Activated naive CD4-positive, alpha-beta T cell treated with anti-CD3 and anti-CD28 coated beads, Interleukin-2, amount 10 ng/mL, durations not matched to agents 7 days and 5 days (primary cell): ENCODE measurements around the gene MARCHF10.

ENCODE experiments used
- CTCF ChIA-PET: fragments of 350-600 bp; sonication (Branson Sonifier 250); formaldehyde crosslinking; loops from one replicate; lab custom pipeline; 2021; ENCODE audit warnings: antibody characterized with exemption; lab: Charles Lee
- DNase-seq: peaks from one replicate; pipeline ENCODE4 v3.0.0-alpha.2; 2020
- H3K27ac Mint-ChIP-seq: one replicate; pipeline ENCODE4 v1.8.0; 2021; ENCODE audit warnings: mild to moderate bottlenecking, moderate library complexity, mixed read lengths
- H3K27me3 Mint-ChIP-seq: one replicate; pipeline ENCODE4 v1.8.0; 2021; ENCODE audit warnings: mild to moderate bottlenecking, mixed read lengths
- H3K36me3 Mint-ChIP-seq: one replicate; pipeline ENCODE4 v1.8.0; 2021; ENCODE audit warnings: mixed read lengths
- H3K4me1 Mint-ChIP-seq: one replicate; pipeline ENCODE4 v1.8.0; 2021; ENCODE audit warnings: mixed read lengths
- H3K4me3 Mint-ChIP-seq: one replicate; pipeline ENCODE4 v1.8.0; 2021; ENCODE audit warnings: mild to moderate bottlenecking, moderate library complexity, mixed read lengths
- H3K9me3 Mint-ChIP-seq: one replicate; pipeline ENCODE4 v1.8.0; 2021; ENCODE audit warnings: mixed read lengths

The MARCHF10 gene

DNA sequence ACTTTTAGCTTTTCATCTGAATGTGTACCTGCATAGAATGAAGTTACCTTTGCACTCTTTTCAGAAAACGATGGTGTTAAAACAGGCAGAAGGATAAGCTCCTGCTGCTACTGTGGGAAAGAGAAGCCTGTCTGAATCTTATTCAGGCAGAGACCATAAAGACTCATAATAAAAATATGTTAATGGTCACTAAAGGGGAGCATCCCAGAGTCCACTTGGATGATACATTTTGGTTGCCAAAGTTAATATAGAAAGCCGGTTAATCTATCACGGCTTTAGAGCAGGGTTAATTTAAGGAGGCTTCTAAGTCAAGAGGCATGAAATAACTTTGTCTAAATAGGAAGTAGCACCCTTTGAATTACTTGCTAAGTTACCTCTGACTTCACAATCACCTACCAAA, 2.9 kb downstream of the MARCHF10 start:
- Mint-ChIP-seq H3K27me3 (peaks cover 48% of the 10 kb centered on the region), H3K36me3 (no peaks in the 10 kb centered on the region), H3K27ac (no peak overlapping the region)

DNA sequence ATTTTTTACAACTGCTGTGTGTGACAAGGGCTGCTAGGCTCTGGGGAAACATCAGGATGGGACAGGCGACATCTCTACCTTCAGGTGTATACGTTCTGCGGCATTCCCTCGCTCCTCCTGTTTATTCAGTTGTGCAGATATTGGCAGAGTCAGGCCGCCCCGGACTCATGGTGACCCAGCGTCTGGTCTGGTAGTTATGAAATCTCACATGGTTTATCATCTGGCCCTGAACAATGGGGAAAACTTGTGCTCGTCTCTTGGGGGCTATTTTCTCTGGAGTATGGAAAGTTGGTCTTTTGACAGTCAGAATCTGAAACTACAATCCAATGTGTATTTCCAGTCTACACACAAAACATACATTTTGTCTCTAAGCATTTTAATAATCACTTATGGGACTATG, 3.3 kb downstream of the MARCHF10 start:
- Mint-ChIP-seq H3K4me1 (no peaks in the 10 kb centered on the region), H3K9me3 (no peaks in the 10 kb centered on the region), H3K27ac (no peak overlapping the region), H3K4me3 (no peak overlapping the region), H3K27me3 (peaks cover 47% of the 10 kb centered on the region), H3K36me3 (no peaks in the 10 kb centered on the region)
- CTCF ChIA-PET: no interaction called here
- no peak for DNase-seq

More for the DNA sequence above, 2.9 kb downstream of the MARCHF10 start:
- no peak for DNase-seq
- Mint-ChIP-seq H3K9me3 (no peaks in the 10 kb centered on the region), H3K4me1 (no peaks in the 10 kb centered on the region), H3K4me3 (no peak overlapping the region)
- CTCF ChIA-PET: no interaction called here

DNA sequence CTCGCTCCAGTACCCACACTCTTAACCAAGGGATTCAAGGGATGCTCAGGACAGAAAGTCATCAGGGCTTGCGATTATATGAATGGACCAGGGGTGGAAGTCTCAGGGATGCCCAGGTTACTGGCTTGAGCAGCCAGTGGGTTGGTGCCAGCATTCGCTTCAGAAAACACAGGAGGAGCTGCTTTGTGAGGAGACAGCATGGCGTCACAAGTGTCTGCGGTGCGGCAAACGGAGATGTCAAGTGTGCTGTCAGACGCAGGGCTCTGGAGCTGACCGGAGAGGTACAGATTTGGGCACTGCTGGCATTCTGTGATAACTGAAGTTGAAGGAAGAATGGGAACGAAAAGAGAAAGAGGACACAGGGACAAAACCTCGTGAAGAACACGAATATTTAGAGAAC, 4.1 kb downstream of the MARCHF10 start:
- no peak for DNase-seq
- Mint-ChIP-seq H3K27ac (no peak overlapping the region), H3K4me1 (no peaks in the 10 kb centered on the region), H3K27me3 (peaks cover 39% of the 10 kb centered on the region), H3K4me3 (no peak overlapping the region), H3K9me3 (no peaks in the 10 kb centered on the region), H3K36me3 (no peaks in the 10 kb centered on the region)
- CTCF ChIA-PET: no interaction called here

DNA sequence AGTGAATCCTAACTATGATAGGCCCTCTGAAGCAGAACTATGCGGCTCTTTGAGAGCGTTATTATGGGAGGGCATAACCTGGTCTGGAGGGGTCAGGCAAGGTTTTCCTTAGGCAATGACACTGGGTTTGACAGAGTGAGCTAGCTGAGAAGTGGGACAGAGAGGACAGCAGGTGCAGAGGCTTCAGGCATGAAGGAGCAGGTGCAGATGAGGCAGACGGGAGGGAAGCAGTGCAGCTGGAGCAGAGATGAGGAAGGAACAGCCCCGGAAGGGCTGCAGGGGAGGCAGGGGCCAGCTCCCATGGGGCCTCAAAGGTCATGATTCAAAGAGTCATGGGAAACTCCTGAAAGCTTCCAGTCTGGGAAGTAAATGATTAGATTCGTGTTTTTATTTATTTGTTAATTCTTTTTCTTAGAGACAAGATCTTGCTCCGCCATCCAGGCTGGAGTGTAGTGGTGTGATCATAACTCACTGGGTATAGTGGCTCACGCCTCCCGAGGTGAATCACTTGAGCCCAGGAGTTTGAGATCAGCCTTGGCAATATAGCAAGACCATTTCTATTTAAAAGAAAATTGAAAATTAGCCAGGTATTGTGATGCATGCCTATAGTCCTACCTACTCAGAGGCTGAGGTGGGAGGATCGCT, 5.4 kb downstream of the MARCHF10 start:
- Mint-ChIP-seq H3K27ac (no peak overlapping the region), H3K27me3 (peaks cover 25% of the 10 kb centered on the region), H3K36me3 (no peaks in the 10 kb centered on the region), H3K4me3 (no peak overlapping the region), H3K9me3 (no peaks in the 10 kb centered on the region), H3K4me1 (no peaks in the 10 kb centered on the region)
- no peak for DNase-seq
- CTCF ChIA-PET: no interaction called here

DNA sequence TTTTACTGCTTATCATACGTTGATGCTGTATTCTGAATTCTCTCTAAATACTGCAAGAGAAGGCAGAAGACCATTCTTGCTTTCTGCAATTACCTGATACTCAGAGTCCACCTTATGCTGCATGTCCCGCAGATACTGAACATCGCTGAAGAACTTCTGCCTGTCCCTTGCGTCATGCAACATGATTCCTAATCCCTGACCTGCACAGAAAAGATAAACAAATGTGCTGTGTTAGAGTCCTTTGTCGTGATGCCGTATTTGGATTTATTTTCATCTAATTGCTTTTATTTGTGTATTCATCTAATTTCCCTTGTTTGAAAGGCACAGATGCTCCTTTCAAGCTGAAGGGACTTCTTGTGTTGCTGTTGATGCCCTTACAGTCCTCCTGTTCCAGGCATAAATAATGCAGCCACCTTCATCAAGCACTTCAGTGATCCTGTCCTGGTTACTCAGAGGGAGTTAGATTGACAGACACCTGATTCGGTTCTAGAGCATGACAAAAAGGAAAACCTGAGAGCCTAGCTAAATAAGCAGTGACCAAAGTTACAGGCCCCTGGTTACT, 6.5 kb downstream of the MARCHF10 start:
- Mint-ChIP-seq H3K27me3 (peaks cover 18% of the 10 kb centered on the region), H3K9me3 (no peaks in the 10 kb centered on the region), H3K27ac (no peak overlapping the region), H3K4me3 (no peak overlapping the region), H3K4me1 (no peaks in the 10 kb centered on the region), H3K36me3 (no peaks in the 10 kb centered on the region)
- DNase-seq: no peak
- CTCF ChIA-PET: no interaction called here

DNA sequence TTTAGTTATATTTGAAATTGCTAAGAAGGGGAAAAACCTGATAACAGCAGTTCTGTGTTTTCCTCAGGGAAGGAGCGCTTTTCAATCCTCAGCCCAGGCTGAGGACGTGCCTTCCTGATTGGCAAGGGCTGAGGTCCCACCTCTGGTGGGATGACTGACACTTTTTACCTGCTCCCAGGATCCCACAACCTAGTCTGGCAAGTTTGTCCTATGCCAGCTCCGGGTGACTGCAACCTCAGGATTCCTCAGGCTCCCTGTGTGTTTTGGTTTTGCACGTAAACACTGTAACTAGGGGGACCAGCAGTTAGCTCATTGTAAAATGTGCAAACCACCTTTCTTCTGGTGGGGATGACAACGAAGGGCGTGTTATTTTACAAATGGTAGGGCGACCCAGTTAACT, 7.5 kb downstream of the MARCHF10 start:
- Mint-ChIP-seq H3K36me3 (no peaks in the 10 kb centered on the region), H3K9me3 (no peaks in the 10 kb centered on the region), H3K27me3 (peaks cover 18% of the 10 kb centered on the region), H3K27ac (no peak overlapping the region), H3K4me1 (no peaks in the 10 kb centered on the region), H3K4me3 (no peak overlapping the region)
- no peak for DNase-seq
- CTCF ChIA-PET: interaction anchor here (0.8 kb wide), 1 partner anchor 606 kb away, joined by 3 read pairs; no protein-coding TSS in a partner anchor

DNA sequence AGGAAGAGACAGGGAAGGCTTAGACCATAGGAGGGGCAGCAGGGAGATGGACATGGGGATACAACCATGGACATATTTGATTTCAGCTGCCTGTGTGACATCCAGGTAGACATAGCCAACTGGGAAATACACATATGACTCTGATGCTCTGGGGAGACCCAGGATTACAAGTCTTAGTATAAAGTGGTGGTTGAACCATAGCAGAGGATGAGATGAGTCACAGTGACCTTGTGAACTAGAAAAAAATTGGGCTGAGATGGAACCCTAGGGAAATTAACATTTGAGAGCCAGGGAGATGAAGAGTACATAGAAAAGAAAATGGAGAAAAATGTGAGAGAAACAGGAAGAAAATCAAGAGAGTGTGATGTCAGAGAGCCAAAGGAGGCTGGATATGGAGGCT, 10.2 kb downstream of the MARCHF10 start:
- Mint-ChIP-seq H3K36me3 (no peaks in the 10 kb centered on the region), H3K9me3 (peaks cover 3% of the 10 kb centered on the region), H3K4me1 (peaks cover 9% of the 10 kb centered on the region), H3K4me3 (no peak overlapping the region), H3K27ac (no peak overlapping the region), H3K27me3 (peaks cover 19% of the 10 kb centered on the region)
- DNase-seq: no peak
- CTCF ChIA-PET: no interaction called here

DNA sequence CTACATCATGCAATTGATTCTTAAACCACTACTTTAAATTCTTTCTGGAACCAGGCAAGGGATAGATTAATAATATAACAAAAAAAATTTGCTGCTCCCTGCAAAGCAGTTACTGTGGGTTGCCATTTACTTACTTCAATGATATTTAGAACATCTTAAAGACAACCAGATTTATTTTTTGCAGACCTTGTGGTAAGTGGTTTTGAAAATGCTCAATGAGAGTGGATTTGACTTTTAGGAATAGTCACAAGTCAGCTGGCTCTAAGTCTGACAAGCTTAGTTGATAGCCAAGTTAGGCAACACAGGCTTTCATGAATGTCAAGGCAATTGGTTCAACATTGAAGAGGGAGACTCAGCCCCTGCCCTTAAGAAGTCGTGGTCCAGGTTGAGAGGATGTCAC, 11.8 kb downstream of the MARCHF10 start:
- no peak overlapping the region for H3K27ac Mint-ChIP-seq
- CTCF ChIA-PET: no interaction called here
- DNase-seq: no peak
- H3K4me1 Mint-ChIP-seq: peaks cover 9% of the 10 kb centered on the region
- H3K27me3 Mint-ChIP-seq: peaks cover 9% of the 10 kb centered on the region
- peaks cover 3% of the 10 kb centered on the region for H3K9me3 Mint-ChIP-seq
- H3K4me3 Mint-ChIP-seq: no peak overlapping the region
- no peaks in the 10 kb centered on the region for H3K36me3 Mint-ChIP-seq

DNA sequence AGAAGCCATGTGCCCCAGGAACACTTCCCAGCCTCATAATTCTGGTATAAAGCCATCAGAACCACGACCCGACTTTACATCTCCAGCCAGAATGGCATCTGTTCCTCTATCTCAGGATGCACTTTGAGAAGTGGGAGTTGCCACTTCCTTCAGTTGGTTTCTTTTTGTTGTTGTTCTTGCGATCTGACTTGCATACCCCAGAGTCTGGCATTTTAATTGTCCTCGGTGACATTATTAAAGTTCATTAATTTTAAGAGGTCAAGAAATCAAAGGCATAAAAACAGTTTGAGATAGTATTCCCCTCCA, 13.5 kb downstream of the MARCHF10 start:
- Mint-ChIP-seq H3K4me1 (peaks cover 9% of the 10 kb centered on the region), H3K36me3 (no peaks in the 10 kb centered on the region), H3K9me3 (peaks cover 3% of the 10 kb centered on the region), H3K27ac (no peak overlapping the region), H3K27me3 (peaks cover 13% of the 10 kb centered on the region), H3K4me3 (no peak overlapping the region)
- no peak for DNase-seq
- CTCF ChIA-PET: no interaction called here

DNA sequence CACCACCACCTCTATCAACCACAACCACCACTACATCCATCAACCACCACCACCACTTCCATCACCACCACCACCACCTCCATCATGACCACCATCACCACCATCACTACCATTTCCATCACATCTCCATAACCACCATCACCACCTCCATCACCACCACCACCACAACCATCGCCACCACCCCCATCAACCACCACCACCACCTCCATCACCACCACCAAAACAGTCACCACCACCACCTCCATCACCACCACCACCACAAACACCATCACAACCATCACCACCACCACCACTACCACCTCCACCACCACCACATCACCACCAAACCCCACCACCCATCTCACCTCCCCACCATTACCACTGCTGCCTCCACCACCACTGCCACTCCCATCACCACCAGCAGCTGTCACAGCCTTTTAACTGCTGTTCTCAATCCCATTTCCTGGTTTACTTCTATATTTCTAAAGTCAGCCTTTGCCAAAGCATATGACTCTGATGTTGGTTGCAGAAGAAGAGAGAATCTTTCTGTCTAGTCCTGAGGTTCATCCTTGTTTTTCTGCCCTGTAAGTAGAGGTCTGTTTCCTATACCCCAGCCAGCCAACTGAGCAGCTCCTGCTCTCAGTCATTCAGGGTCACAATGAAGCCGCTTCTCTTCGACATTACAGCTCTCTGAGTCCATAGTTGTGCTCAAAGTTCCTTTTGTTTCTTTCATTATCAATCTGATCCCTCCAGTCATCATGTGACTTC, 14.0 kb downstream of the MARCHF10 start:
- no peaks in the 10 kb centered on the region for H3K36me3 Mint-ChIP-seq
- peaks cover 3% of the 10 kb centered on the region for H3K9me3 Mint-ChIP-seq
- H3K4me1 Mint-ChIP-seq: peaks cover 9% of the 10 kb centered on the region
- no peak overlapping the region for H3K27ac Mint-ChIP-seq
- no peak overlapping the region for H3K4me3 Mint-ChIP-seq
- CTCF ChIA-PET: no interaction called here
- no peak for DNase-seq
- peaks cover 13% of the 10 kb centered on the region for H3K27me3 Mint-ChIP-seq

DNA sequence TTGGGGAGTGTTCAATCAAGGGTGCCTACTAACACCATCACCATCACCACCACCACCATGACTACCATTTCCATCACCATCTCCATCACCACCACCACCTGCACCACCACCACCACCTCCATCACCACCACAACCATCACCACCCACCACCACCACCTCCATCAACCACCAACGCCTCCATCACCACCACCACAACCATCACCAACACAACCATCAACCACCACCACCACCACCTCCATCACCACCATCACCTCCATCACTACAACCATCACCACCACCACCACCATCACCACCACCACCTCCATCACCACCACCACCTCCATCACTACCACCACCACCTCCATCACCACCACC, 15.7 kb downstream of the MARCHF10 start:
- H3K9me3 Mint-ChIP-seq: peaks cover 3% of the 10 kb centered on the region
- peaks cover 13% of the 10 kb centered on the region for H3K27me3 Mint-ChIP-seq
- H3K4me1 Mint-ChIP-seq: peaks cover 9% of the 10 kb centered on the region
- H3K36me3 Mint-ChIP-seq: no peaks in the 10 kb centered on the region
- H3K4me3 Mint-ChIP-seq: no peak overlapping the region
- CTCF ChIA-PET: no interaction called here
- no peak overlapping the region for H3K27ac Mint-ChIP-seq
- DNase-seq: no peak

DNA sequence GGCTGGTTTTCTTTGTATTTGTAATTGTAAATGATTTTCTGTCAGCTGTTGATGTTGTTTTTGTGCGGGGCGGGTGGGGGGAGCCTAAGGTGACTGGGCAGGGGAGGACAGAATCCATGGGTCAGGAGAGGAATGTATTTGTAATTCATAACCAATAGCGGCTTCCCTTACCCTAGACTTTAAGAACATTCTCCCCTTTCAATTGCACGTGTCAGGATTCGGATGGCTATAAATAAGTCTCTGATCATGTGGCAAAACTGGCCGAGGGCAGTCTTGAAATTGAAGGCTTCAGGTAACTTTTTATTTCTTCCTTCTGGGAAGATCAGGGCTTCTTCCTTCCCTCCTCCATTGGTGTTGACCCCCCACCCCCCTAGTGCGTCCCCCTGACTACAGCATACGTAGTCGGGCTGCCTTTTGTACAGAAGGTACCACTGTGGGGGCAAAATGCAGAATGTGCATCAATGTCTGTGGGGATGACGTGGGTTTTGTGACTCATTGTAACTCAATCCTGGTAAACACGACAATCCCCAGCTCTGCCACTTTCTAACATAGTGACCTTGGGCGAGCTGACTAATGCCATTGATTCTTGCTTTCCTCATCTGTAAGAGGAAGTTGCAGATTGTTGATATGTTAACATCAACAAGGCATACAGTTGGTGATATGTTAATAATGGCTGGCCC, 16.2 kb downstream of the MARCHF10 start:
- H3K4me3 Mint-ChIP-seq: no peak overlapping the region
- DNase-seq: no peak
- peaks cover 13% of the 10 kb centered on the region for H3K27me3 Mint-ChIP-seq

DNA sequence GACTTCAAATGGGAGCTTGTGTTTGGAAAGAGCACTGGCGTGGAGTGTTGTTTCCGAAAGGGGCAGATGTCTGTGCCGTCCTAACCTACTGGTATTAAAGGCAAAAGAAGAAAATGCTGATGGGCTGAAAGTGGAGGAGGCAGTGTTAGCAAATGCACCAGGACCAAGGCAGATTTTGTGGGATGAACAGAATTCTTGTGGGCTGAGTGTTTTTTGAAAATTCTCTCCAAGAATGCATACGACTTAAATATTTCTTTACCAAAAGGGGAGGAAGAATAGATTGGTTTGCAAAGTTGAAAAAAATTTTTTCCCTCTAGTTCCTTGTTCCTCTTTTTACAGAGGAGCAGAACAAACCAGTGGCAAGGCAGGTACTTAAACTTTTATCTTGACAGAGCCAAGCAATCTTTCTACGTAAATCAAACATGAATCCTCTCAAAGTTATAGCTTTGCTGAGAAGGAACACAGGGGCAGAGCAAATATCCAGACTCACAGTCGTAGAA, 16.8 kb downstream of the MARCHF10 start:
- Mint-ChIP-seq H3K27me3 (peaks cover 13% of the 10 kb centered on the region), H3K9me3 (peaks cover 3% of the 10 kb centered on the region)
- CTCF ChIA-PET: no interaction called here

More for the DNA sequence above, 16.2 kb downstream of the MARCHF10 start:
- Mint-ChIP-seq H3K9me3 (peaks cover 3% of the 10 kb centered on the region), H3K36me3 (no peaks in the 10 kb centered on the region), H3K27ac (no peak overlapping the region), H3K4me1 (peaks cover 9% of the 10 kb centered on the region)
- CTCF ChIA-PET: no interaction called here

DNA sequence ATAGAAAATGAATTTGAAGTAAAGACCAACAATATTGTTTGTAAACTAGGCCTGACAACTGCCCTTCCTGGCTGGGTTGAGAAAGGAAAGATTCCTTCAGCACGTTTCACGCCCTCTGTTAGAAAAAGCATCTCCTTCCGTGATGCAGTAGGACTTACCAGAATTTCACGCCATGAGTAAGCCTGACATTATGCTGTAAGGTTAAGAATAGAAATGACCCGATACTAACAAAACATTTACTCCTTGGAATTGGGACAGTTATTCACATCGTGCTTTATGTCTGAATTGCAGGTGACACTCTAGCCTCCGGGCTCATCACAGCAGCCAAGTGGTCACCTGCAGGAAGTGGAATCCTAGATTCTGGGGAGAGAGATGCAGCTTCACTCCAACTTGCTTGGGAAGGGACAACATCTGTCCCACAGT, 17.5 kb downstream of the MARCHF10 start:
- no peak for DNase-seq
- peaks cover 9% of the 10 kb centered on the region for H3K4me1 Mint-ChIP-seq
- peaks cover 14% of the 10 kb centered on the region for H3K27me3 Mint-ChIP-seq
- H3K36me3 Mint-ChIP-seq: no peaks in the 10 kb centered on the region
- CTCF ChIA-PET: no interaction called here
- no peak overlapping the region for H3K4me3 Mint-ChIP-seq
- no peak overlapping the region for H3K27ac Mint-ChIP-seq
- H3K9me3 Mint-ChIP-seq: peaks cover 3% of the 10 kb centered on the region

More for the DNA sequence above, 16.8 kb downstream of the MARCHF10 start:
- Mint-ChIP-seq H3K36me3 (no peaks in the 10 kb centered on the region), H3K4me3 (no peak overlapping the region), H3K27ac (no peak overlapping the region), H3K4me1 (peaks cover 9% of the 10 kb centered on the region)
- DNase-seq: no peak
